Mesendoderm (in vitro differentiated cells): ENCODE results near the gene CAPN9. TPM values are rescaled to one million over a fixed set of nuclear protein-coding genes. Genes with fewer than 3 reads are reported as not detected.
A peak's percentile ranks its signal among the peaks of the same experiment; 100 is the strongest.

ENCODE experiments used
- DNase-seq: peaks from one replicate; pipeline ENCODE4 v3.0.0; 2013
- H2AK5ac ChIP-seq: 2 replicates; pipeline ENCODE4 v1.6.1; 2013; ENCODE audit warnings: low read length, inconsistent platforms
- H2BK120ac ChIP-seq: 2 replicates; pipeline ENCODE4 v1.6.1; 2013; ENCODE audit warnings: low read depth, mild to moderate bottlenecking, low read length, moderate library complexity, mixed read lengths
- H2BK15ac ChIP-seq: replicated peaks from 2 replicates; pipeline ENCODE4 v1.6.1; 2013; ENCODE audit warnings: low read depth, mild to moderate bottlenecking, moderate library complexity
- H2BK5ac ChIP-seq: 2 replicates; pipeline ENCODE4 v1.6.1; 2013; ENCODE audit warnings: low read length, inconsistent platforms
- H3K18ac ChIP-seq: 2 replicates; pipeline ENCODE4 v1.6.1; 2013; ENCODE audit warnings: mild to moderate bottlenecking, low read length, mixed read lengths
- H3K23ac ChIP-seq: one replicate; pipeline ENCODE4 v1.6.1; 2013; ENCODE audit warnings: low read length
- H3K27ac ChIP-seq: 2 replicates; pipeline ENCODE4 v1.5.1; 2013; ENCODE audit warnings: low read depth, mild to moderate bottlenecking, inconsistent platforms, low read length, moderate library complexity
- H3K27me3 ChIP-seq: 2 replicates; pipeline ENCODE4 v1.6.1; 2013; ENCODE audit warnings: low read length, control low read depth, mild to moderate bottlenecking, inconsistent platforms; ENCODE audit not compliant: insufficient read depth, poor library complexity
- H3K36me3 ChIP-seq: 2 replicates; pipeline ENCODE4 v1.6.1; 2013; ENCODE audit warnings: low read length, inconsistent platforms; ENCODE audit not compliant: control insufficient read depth, insufficient read depth
- H3K4ac ChIP-seq: one replicate; pipeline ENCODE4 v1.6.1; 2013; ENCODE audit warnings: low read depth, mild to moderate bottlenecking, low read length, moderate library complexity
- H3K4me1 ChIP-seq: 2 replicates; pipeline ENCODE4 v1.6.1; 2013; ENCODE audit warnings: low read depth, low read length, inconsistent platforms; ENCODE audit not compliant: control insufficient read depth
- H3K4me2 ChIP-seq: 2 replicates; pipeline ENCODE4 v1.6.1; 2013; ENCODE audit warnings: low read length
- H3K4me3 ChIP-seq: 2 replicates; pipeline ENCODE4 v1.5.1; 2013; ENCODE audit warnings: mild to moderate bottlenecking, low read length
- H3K56ac ChIP-seq: one replicate; pipeline ENCODE4 v1.6.1; 2013; ENCODE audit warnings: low read length
- H3K79me1 ChIP-seq: 2 replicates; pipeline ENCODE4 v1.6.1; 2013; ENCODE audit warnings: low read length, inconsistent platforms
- H3K79me2 ChIP-seq: 2 replicates; pipeline ENCODE4 v1.6.1; 2013; ENCODE audit warnings: mild to moderate bottlenecking, low read length; ENCODE audit not compliant: control insufficient read depth, insufficient read depth
- H3K9ac ChIP-seq: 2 replicates; pipeline ENCODE4 v1.6.1; 2013; ENCODE audit warnings: low read length, inconsistent platforms
- H4K5ac ChIP-seq: one replicate; pipeline ENCODE4 v1.6.1; 2013; ENCODE audit warnings: low read length
- H4K8ac ChIP-seq: one replicate; pipeline ENCODE4 v1.6.1; 2013; ENCODE audit warnings: low read depth, mild to moderate bottlenecking, control low read depth, low read length, moderate library complexity
- WGBS: extraction: QIAGEN DNeasy Blood & Tissue Kit; methylation state at CpG from one replicate; pipeline ENCODE4 v1.1.7; 2013; ENCODE audit warnings: low lambda C conversion rate, missing lambda C conversion rate; ENCODE audit not compliant: insufficient coverage; ENCODE audit errors: extremely low coverage; 5-methylcytosine and 5-hydroxymethylcytosine counted together
- small RNA-seq: library from polyadenylated mRNA; stranded (forward); fragments of <200 nt; extraction: miRNeasy Mini kit (QIAGEN cat#:217004); gene quantifications from one replicate; pipeline ENCODE3, GENCODE V24; 2013; ENCODE audit not compliant: insufficient read depth

Gene CAPN9

GRCh38 chr1:230849451-230850224 is 102.5 kb downstream of the CAPN9 start:
- no peak overlapping the region for H3K56ac ChIP-seq
- H3K4me2 ChIP-seq, result no peak overlapping the region
- H3K9ac ChIP-seq, result no peak overlapping the region
- H3K27ac ChIP-seq, result no peak overlapping the region
- H4K5ac ChIP-seq, result no peak overlapping the region
- no peak overlapping the region for H3K23ac ChIP-seq
- H2BK120ac ChIP-seq, result no peak overlapping the region
- H3K36me3 ChIP-seq, result peaks cover 2% of the 10 kb centered on the region
- H3K4me1 ChIP-seq, result peaks cover 16% of the 10 kb centered on the region
- no peaks in the 10 kb centered on the region for H3K27me3 ChIP-seq
- H2BK15ac ChIP-seq, result no peak overlapping the region
- WGBS, result no CpG with 5 or more reads among the region's 14 CpGs
- H2BK5ac ChIP-seq, result no peak overlapping the region
- H3K4me3 ChIP-seq, result no peak overlapping the region
- H2AK5ac ChIP-seq, result no peak overlapping the region
- peaks cover 2% of the 10 kb centered on the region for H3K79me2 ChIP-seq
- H3K18ac ChIP-seq, result no peak overlapping the region
- H4K8ac ChIP-seq, result no peak overlapping the region
- no peak for DNase-seq
- H3K79me1 ChIP-seq, result peaks cover 16% of the 10 kb centered on the region
- H3K4ac ChIP-seq, result no peak overlapping the region

- peak overlapping the region; percentile 81 for H3K27ac ChIP-seq
These were observed 103.4 kb downstream of the CAPN9 start for GRCh38 chr1:230850547-230850946.

GRCh38 chr1:230851291-230851691 is 104.1 kb downstream of the CAPN9 start:
- peak overlapping the region; percentile 81 for H3K27ac ChIP-seq
- no peak overlapping the region for H2BK15ac ChIP-seq

More at GRCh38 chr1:230850547-230850946, 103.4 kb downstream of the CAPN9 start:
- Histone ChIP-seq H3K4me1 (peaks cover 16% of the 10 kb centered on the region), H4K8ac (no peak overlapping the region), H3K4me2 (no peak overlapping the region), H3K18ac (peak overlapping the region; percentile 11), H2BK5ac (peak overlapping the region; percentile 78), H2BK120ac (no peak overlapping the region), H3K79me2 (peaks cover 2% of the 10 kb centered on the region), H3K27me3 (no peaks in the 10 kb centered on the region), H4K5ac (no peak overlapping the region), H2AK5ac (peak overlapping the region; percentile 56), H3K4me3 (no peak overlapping the region), H3K9ac (no peak overlapping the region), H2BK15ac (no peak overlapping the region), H3K23ac (peak overlapping the region; percentile 1), H3K4ac (no peak overlapping the region), H3K36me3 (peaks cover 2% of the 10 kb centered on the region), H3K56ac (peak overlapping the region; percentile 65), H3K79me1 (peaks cover 16% of the 10 kb centered on the region)
- no peak for DNase-seq
- WGBS, result no CpG with 5 or more reads among the region's 8 CpGs

More at GRCh38 chr1:230851291-230851691, 104.1 kb downstream of the CAPN9 start:
- no peak overlapping the region for H3K4me2 ChIP-seq
- DNase-seq, result peak; percentile 98
- no peak overlapping the region for H3K9ac ChIP-seq
- no peak overlapping the region for H3K23ac ChIP-seq
- no peak overlapping the region for H4K5ac ChIP-seq
- no peak overlapping the region for H4K8ac ChIP-seq
- no peak overlapping the region for H3K4me3 ChIP-seq
- H3K27me3 ChIP-seq, result no peaks in the 10 kb centered on the region
- peak overlapping the region; percentile 21 for H3K4ac ChIP-seq
- peaks cover 16% of the 10 kb centered on the region for H3K79me1 ChIP-seq
- H3K36me3 ChIP-seq, result peaks cover 2% of the 10 kb centered on the region
- no CpG with 5 or more reads among the region's 5 CpGs for WGBS
- H2AK5ac ChIP-seq, result no peak overlapping the region
- no peak overlapping the region for H2BK120ac ChIP-seq
- H2BK5ac ChIP-seq, result no peak overlapping the region
- peaks cover 21% of the 10 kb centered on the region for H3K4me1 ChIP-seq
- peaks cover 2% of the 10 kb centered on the region for H3K79me2 ChIP-seq
- H3K56ac ChIP-seq, result peak overlapping the region; percentile 66
- H3K18ac ChIP-seq, result no peak overlapping the region

Small RNAs within 50 kb of the gene (small RNA-seq; reads per million reads assigned to genes)
- not detected for gene RNA5SP79
